NOMO-1 treated with DMSO at 0.1 percent for 48 hours (cell line): ENCODE measurements around the gene SMYD3.
"Not testable (repeated sequence)": the region's sequence is repeated elsewhere in the genome, so short reads cannot be mapped to it uniquely, and the experiment has no call there.

Source experiments
- DNase-seq: peaks from one replicate; lab custom pipeline; 2025; ENCODE audit not compliant: unreplicated experiment; lab: John Stamatoyannopoulos, UW

SMYD3 gene

GRCh38 chr1:246081138-246081702, 425.9 kb downstream of the SMYD3 start:
- DNase-seq, result no peak

GRCh38 chr1:246080031-246080430, 427.0 kb downstream of the SMYD3 start:
- no peak for DNase-seq

DNA sequence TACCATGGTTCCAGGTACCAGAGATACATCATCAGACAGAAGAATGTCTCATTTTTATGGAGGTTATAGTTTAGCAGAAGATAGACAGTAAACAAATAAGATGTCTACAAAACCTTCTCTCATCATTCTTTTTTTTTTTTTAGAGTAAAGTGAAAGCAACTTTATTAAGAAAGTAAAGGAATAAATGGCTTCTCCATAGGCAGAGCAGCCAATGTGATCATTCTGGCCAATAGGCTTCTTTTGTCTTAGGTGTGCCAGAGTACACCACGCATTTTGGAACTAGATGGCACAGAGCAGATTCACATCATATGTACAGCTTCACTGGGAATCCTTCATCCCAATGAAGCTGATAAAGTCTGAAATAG, 428.2 kb downstream of the SMYD3 start:
- no peak for DNase-seq

GRCh38 chr1:246078126-246078887, 428.8 kb downstream of the SMYD3 start:
- peak; percentile 77 for DNase-seq

DNA sequence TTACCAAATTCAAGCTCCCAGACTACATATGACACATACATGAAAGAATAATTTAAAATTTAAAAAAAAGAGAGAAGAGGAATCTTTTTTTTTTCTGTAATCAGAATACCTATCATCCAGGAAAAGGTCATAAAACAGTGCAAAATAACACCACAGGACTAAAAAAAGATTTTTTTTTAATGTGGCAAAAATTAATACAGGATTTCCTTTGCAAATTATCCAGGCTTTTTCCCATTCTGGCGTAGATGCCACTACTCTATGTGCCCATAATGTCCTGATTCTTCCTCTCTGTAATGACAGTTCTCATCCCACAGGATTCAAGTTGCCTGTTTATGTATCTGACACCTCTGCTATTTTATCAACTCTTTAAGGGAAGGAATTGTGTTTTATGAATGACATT, 429.6 kb downstream of the SMYD3 start:
- no peak for DNase-seq

GRCh38 chr1:246074421-246074820, 432.7 kb downstream of the SMYD3 start:
- no peak for DNase-seq

- no peak for DNase-seq
Measured at GRCh38 chr1:246072456-246072955, 434.6 kb downstream of the SMYD3 start.

DNA sequence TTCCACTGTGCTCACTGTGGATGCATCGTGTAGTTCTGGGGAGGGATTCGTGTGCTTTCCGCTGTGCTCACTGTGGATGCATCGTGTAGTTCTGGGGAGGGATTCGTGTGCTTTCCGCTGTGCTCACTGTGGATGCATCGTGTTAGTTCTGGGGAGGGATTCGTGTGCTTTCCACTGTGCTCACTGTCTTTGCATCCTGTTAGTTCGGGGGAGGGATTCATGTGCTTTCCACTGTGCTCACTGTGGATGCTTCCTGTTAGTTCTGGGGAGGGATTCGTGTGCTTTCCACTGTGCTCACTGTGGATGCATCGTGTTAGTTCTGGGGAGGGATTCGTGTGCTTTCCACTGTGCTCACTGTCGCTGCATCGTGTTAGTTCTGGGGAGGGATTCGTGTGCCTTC, 435.1 kb downstream of the SMYD3 start:
- DNase-seq, result not testable (repeated sequence)

DNA sequence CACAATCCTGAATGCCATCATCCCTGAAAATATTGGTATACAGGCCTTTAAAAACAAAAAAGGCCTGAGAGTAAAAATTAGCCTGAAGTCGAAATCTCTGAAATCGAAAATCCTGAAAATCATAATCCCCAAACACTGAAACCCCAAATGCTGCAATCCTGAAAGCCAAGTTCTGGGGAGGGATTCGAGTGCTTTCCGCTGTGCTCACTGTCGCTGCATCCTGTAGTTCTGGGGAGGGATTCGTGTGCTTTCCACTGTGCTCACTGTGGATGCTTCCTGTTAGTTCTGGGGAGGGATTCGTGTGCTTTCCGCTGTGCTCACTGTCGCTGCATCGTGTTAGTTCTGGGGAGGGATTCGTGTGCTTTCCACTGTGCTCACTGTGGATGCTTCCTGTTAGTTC, 435.5 kb downstream of the SMYD3 start:
- not testable (repeated sequence) for DNase-seq

DNA sequence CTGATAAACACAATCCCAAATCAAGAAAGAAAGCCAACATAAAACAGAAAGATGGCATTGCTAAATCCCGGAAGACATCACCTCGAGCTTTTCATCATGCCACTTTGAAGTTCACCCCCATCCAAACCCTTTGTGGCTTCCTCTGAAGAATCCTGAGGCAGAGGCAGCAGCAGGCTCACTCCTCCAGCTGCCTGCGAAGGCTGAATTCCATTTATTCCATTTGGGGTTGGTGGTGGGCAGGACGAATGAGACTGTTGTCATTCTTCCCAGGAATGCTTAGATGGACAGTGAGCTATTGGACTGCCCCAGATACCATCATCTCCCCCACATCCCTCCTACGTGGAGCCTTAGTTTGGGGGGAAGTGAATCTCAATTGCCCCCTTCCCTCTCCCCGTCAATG, 437.5 kb downstream of the SMYD3 start:
- no peak for DNase-seq

- no peak for DNase-seq
Measured at GRCh38 chr1:246068619-246069509, 438.2 kb downstream of the SMYD3 start.

- no peak for DNase-seq
Measured at GRCh38 chr1:246068217-246068512, 438.9 kb downstream of the SMYD3 start.

DNA sequence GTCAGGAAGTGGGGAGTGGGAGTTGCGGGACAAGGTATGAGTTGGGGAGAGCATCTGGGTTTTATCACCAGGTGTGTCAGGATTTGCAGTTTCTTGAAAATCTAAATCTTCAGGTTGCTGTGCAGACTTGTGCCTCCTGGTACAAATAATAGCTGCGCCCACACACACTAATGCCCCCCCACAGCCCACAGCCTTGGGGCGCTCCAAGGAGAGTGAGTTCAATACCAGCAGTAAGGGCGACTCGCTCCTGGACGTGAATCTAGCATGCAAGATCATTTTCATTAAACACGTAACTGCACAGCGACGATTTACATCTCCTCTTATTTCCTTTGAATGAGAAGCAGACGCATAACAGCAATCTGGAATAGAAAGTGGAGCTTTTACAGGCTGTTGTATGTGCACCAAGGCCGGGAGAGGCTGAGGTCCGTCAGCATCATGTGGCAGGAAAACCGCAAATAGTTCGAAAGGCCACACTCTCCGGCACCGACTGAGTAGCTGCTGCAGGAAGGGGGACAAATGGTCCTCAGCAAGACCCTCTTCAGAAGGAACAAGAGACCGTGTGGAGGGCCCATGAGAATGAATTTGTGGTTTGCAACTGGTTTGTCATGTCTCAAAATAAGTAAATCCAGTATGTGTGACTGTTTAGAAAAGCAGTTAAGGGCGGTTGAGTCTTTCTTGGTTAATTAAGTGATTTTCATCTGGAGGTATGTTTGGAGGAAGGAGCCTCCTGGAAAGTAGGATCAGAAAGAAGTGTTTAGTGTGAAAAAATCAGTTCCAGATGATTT, 439.5 kb downstream of the SMYD3 start:
- peak; percentile 58 for DNase-seq

DNA sequence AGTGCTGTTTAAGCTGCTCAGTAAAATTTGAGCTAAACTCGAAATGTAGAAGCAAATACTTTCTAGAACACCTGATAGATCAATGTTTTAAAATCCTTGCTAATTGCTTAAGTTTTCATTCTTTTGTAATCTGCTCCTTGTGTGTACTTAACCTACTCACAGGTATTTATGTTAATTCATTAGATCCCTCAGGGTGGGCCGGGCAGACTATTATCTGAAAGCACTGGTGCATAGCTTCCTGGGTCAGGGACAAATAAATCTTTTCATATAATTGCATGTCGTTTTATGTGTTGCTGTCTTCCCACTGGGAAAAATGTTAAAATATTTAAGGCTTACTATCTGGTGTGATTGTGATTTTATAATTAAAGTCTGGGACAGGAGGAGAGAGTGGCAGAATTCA, 440.5 kb downstream of the SMYD3 start:
- DNase-seq, result no peak

- DNase-seq, result no peak
Measured at GRCh38 chr1:246065592-246065991, 441.5 kb downstream of the SMYD3 start.

GRCh38 chr1:246064891-246065290, 442.2 kb downstream of the SMYD3 start:
- no peak for DNase-seq

GRCh38 chr1:246063013-246063616, 444.0 kb downstream of the SMYD3 start:
- no peak for DNase-seq

- DNase-seq, result peak; percentile 35
Measured at GRCh38 chr1:246058466-246058865, 448.6 kb downstream of the SMYD3 start.

- no peak for DNase-seq
Measured at GRCh38 chr1:246052603-246053002, 454.5 kb downstream of the SMYD3 start.

GRCh38 chr1:246051909-246052518, 455.1 kb downstream of the SMYD3 start:
- DNase-seq, result no peak
